Measurements from ENCODE around the gene DCTD.

Gene DCTD

DNA sequence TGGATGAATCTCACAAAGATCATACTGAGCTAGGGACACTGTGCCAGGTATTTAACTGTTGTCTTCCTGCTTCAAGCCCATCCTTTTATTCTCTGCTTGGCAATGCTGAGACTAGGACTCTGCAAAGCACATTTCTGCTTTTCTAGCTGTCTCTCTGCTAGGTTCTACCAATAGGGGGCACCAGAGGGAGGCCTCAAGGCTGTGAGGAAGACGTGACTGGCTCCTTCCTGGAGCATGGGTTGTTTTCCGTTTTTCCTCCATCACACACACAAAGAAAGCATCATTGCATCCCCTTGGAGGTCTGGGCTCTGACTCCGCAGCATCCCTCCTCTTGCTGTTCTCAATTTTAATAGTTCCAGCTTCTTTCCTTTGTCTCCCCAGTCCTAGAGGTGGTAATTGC lies 10.9 kb upstream of the DCTD start:
- TF ChIP-seq, protein P1, sequence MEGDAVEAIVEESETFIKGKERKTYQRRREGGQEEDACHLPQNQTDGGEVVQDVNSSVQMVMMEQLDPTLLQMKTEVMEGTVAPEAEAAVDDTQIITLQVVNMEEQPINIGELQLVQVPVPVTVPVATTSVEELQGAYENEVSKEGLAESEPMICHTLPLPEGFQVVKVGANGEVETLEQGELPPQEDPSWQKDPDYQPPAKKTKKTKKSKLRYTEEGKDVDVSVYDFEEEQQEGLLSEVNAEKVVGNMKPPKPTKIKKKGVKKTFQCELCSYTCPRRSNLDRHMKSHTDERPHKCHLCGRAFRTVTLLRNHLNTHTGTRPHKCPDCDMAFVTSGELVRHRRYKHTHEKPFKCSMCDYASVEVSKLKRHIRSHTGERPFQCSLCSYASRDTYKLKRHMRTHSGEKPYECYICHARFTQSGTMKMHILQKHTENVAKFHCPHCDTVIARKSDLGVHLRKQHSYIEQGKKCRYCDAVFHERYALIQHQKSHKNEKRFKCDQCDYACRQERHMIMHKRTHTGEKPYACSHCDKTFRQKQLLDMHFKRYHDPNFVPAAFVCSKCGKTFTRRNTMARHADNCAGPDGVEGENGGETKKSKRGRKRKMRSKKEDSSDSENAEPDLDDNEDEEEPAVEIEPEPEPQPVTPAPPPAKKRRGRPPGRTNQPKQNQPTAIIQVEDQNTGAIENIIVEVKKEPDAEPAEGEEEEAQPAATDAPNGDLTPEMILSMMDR (IDR thresholded peaks at IDR 0.05; ENCODE audit: control insufficient read depth, extremely low read depth, insufficient read depth): 0 out of 2 replicates have a peak, but pooled peaks have one; percentile 12
- DNase-seq (ENCODE audit: low read depth): no peak
- no peak overlapping the region for H3K4me3 ChIP-seq (ENCODE audit: low read depth, low read length)

DNA sequence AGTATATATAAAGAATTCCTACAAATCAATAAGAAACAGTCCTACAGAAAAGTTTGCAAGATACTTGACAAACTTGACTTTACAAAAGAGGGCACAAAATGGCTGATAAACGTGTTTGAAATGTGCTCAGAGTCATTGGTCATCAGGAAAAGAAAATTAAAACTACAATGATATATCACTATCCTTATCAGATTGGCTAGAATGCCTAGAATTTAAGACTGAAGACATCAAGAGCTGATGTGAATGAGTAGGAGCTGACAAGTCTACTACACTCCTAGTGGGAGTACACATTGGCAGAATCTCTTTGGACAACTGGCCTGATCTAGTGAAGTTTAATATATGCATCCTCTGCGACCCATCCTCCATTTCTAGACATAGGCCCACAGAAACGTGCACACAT lies 10.3 kb upstream of the DCTD start:
- no peak for DNase-seq (ENCODE audit: low read depth)

DNA sequence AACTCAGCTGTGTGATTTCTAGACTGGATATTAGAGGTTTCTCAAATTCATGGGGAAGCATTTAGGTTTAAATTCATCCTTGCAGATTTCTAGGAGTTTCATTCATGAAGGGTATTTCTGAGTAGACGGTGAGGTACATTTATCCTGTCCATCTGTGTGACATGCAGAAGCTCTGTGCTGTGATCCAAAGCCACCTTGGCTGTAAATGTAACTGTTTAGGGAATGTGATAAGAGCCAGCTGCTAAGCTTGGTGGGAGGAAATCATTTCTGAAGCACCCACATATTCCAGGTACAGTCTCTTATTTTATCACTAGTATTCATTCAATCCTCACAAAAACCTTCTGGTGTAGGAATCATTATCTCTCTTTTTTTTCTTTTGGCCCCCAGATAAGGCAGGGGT lies 8.7 kb upstream of the DCTD start:
- no peak overlapping the region for H3K4me3 ChIP-seq (ENCODE audit: low read depth, low read length)
- DNase-seq (ENCODE audit: low read depth): no peak
- TF ChIP-seq, protein P1 (IDR thresholded peaks at IDR 0.05; ENCODE audit: control insufficient read depth, extremely low read depth, insufficient read depth): no peak

More for the DNA sequence above, 10.3 kb upstream of the DCTD start:
- TF ChIP-seq, protein P1 (IDR thresholded peaks at IDR 0.05; ENCODE audit: control insufficient read depth, extremely low read depth, insufficient read depth): no peak
- H3K4me3 ChIP-seq (ENCODE audit: low read depth, low read length): no peak overlapping the region

DNA sequence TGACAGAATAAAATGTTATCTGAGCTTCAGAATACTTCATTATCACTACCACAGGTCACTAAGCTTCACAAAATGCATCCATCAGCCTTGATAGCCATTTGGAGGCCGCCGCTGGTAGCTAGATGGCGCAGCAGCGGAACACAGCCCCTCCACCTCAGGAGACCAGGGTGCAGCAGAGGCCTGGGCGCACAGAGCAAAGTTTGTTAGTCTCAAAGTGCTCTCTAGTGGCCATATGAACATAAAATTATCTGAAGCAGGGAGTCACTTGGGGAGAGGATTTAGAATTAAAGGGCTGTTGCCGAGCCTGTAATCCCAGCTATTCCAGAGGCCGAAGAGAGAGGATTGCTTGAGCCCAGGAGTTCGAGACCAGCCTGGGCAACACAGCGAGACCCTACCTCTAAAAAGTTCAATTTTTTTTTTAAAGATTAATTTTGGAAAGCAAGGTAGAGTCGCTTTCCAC lies 8.1 kb upstream of the DCTD start:
- TF ChIP-seq, protein P1 (IDR thresholded peaks at IDR 0.05; ENCODE audit: control insufficient read depth, extremely low read depth, insufficient read depth): peak; percentile 42
- DNase-seq (ENCODE audit: low read depth): no peak
- no peak overlapping the region for H3K4me3 ChIP-seq (ENCODE audit: low read depth, low read length)

DNA sequence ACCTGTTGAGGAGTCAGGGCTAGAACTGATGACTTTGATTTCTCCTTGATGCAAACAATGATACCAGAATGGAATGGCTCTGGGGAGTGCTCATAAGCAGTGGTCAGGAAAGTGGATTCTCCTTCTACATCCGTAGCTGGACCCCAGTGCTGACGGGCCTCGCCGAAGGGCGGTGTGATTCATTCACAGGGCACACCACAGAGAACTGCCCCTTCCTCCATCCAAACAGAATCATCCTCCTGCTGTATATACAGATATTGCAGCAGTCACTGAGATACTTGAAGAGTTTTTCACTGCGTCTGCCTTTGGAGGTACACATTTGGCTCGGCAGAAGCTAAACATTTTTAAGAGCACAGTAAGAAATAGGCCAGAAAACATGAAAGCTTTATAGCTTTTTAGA lies 7.3 kb upstream of the DCTD start:
- TF ChIP-seq, protein P1 (IDR thresholded peaks at IDR 0.05; ENCODE audit: control insufficient read depth, extremely low read depth, insufficient read depth): no peak
- H3K4me3 ChIP-seq (ENCODE audit: low read depth, low read length): no peak overlapping the region
- DNase-seq (ENCODE audit: low read depth): no peak

DNA sequence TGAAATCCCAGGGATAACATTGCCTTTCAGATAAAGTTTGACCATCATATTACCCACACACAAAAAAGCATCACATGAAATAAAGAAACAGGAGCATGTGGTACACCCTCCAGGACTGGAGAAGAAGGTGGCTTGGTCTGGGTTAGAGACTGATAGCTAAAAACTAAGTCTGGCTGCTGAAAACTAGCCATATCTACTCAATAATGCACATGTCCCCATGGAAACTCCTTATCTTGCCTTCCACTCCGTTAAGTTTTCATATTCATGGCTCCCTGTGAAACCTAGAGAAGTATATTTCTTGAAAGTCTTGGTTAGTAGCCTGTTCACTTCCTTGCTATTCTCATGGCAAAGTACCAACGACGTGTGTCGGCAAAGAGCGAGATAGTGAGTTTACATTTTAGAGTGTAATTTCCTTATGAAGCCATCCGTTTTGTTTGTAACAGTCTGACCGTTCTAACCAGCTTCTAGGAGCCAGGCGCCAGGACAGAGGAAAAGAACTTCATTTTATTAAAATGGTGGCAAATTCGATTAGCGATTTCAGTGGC lies 6.7 kb upstream of the DCTD start:
- DNase-seq (ENCODE audit: low read depth): no peak
- H3K4me3 ChIP-seq (ENCODE audit: low read depth, low read length): no peak overlapping the region
- TF ChIP-seq, protein P1 (IDR thresholded peaks at IDR 0.05; ENCODE audit: control insufficient read depth, extremely low read depth, insufficient read depth): no peak

DNA sequence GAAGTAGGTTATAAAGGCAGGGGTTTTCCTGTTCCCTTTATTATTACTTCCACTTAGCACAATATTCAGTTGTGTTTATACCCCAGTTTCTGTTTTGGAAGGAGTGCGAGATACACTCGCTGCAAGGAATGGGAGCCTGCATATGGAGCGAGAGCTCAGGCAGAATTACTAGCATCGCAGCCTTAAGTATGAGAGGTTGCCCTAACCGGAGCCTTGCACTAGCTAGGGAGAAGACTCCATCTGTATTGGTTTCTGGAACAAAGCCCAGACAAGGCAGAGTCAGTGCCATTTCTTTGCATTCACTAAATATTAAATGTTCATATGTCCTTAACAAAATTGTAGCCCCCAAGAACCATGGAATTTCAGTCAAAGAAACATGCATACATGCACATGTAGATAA lies 6.2 kb upstream of the DCTD start:
- no peak overlapping the region for H3K4me3 ChIP-seq (ENCODE audit: low read depth, low read length)
- TF ChIP-seq, protein P1 (IDR thresholded peaks at IDR 0.05; ENCODE audit: control insufficient read depth, extremely low read depth, insufficient read depth): no peak
- no peak for DNase-seq (ENCODE audit: low read depth)
